PFSK-1 (cell line): ENCODE data around the gene CEP112.

Experiments used
- POLR2AphosphoS5 ChIP-seq: IDR thresholded peaks from 2 replicates; pipeline ENCODE4 v1.6.1; 2012; ENCODE audit warnings: low read depth, mild to moderate bottlenecking, control low read depth, low read length, moderate library complexity
- REST ChIP-seq, 2 experiments: IDR thresholded peaks; 2 replicates each; pipeline versions ENCODE4 v1.6.1 to v1.8.0; 2011 to 2012; ENCODE audit warnings: low read depth in 2 of 2, low read length in 2 of 2, control low read depth in 1 of 2, inconsistent platforms in 1 of 2, mild to moderate bottlenecking in 1 of 2, moderate library complexity in 1 of 2; ENCODE audit not compliant: insufficient read depth in 1 of 2
- SIN3A ChIP-seq: IDR thresholded peaks from 2 replicates; pipeline ENCODE4 v1.6.1; 2012; ENCODE audit warnings: mild to moderate bottlenecking, low read length, moderate library complexity, borderline replicate concordance; ENCODE audit not compliant: insufficient read depth
- TAF1 ChIP-seq: IDR thresholded peaks from 2 replicates; pipeline ENCODE4 v1.6.1; 2012; ENCODE audit warnings: low read length, control low read depth, borderline replicate concordance; ENCODE audit not compliant: insufficient read depth

- TF ChIP-seq POLR2AphosphoS5 (no peak), TAF1 (no peak), SIN3A (no peak), REST (IDR thresholded peaks at IDR 0.05; ENCODE audit: insufficient read depth in 1 of 2, low read depth in 2 of 2, low read length in 2 of 2) (no peak)
Measured at GRCh38 chr17:65952586-65952985, 239.3 kb downstream of the CEP112 start.
